Heart right ventricle (tissue), 16 donors: ENCODE measurements around the gene SAPCD1. TPM values are rescaled to one million over a fixed set of nuclear protein-coding genes. Genes with fewer than 3 reads are reported as not detected.

Experiments
- ATAC-seq, 8 donors: fragments of 200-7000 bp; cut with Tn5 transposase; one replicate each; pipeline ENCODE4 v1.9.1; 2020; ENCODE audit warnings: mild to moderate bottlenecking in 8 of 8, moderate library complexity in 8 of 8, moderate number of reproducible peaks in 1 of 8
- DNase-seq, 2 donors: peaks; one replicate each; pipeline ENCODE4 v3.0.0-alpha.2; 2020
- H3K27ac ChIP-seq, 10 donors: fragments of 200-600 bp; sonication (generic) in 2 of 10; one replicate each; pipeline versions ENCODE4 v1.5.0 to v1.8.0; 2020 to 2022; ENCODE audit warnings: mild to moderate bottlenecking in 3 of 10
- H3K27me3 ChIP-seq, 7 donors: fragments of 200-600 bp; one replicate each; pipeline ENCODE4 v1.8.0; 2021 to 2022; ENCODE audit warnings: mild to moderate bottlenecking in 2 of 7
- H3K36me3 ChIP-seq, 9 donors: fragments of 200-600 bp; sonication (generic) in 1 of 9; one replicate each; pipeline versions ENCODE4 v1.5.0 to v1.8.0; 2020 to 2022; ENCODE audit warnings: mild to moderate bottlenecking in 2 of 9
- H3K4me1 ChIP-seq, 9 donors: fragments of 200-600 bp; sonication (generic) in 1 of 9; one replicate each; pipeline versions ENCODE4 v1.5.0 to v1.8.0; 2020 to 2022; ENCODE audit warnings: mild to moderate bottlenecking in 4 of 9
- H3K4me3 ChIP-seq, 10 donors: fragments of 200-600 bp; sonication (generic) in 2 of 10; one replicate each; pipeline versions ENCODE4 v1.5.0 to v1.8.0; 2020 to 2022; ENCODE audit warnings: mild to moderate bottlenecking in 7 of 10, moderate library complexity in 2 of 10
- H3K9me3 ChIP-seq, 11 donors: fragments of 200-600 bp in 10 of 11; sonication (generic) in 2 of 11; one replicate each; pipeline versions ENCODE4 v1.5.0 to v1.8.0; 2013 to 2022; ENCODE audit warnings: mild to moderate bottlenecking in 2 of 11, control low read depth in 1 of 11, moderate library complexity in 1 of 11
- CTCF ChIP-seq, 9 donors: fragments of 200-600 bp; sonication (generic) in 2 of 9; IDR thresholded peaks; one replicate each; pipeline versions ENCODE4 v1.5.0 to v1.8.0; 2021 to 2022; ENCODE audit warnings: antibody characterized with exemption in 9 of 9, mild to moderate bottlenecking in 5 of 9, moderate library complexity in 1 of 9
- WGBS, 2 donors: extraction: QIAGEN DNeasy Blood & Tissue Kit; methylation state at CpG; one replicate each; pipeline ENCODE4 v1.1.7; 2013; ENCODE audit warnings: inconsistent platforms in 1 of 2; 5-methylcytosine and 5-hydroxymethylcytosine counted together
- intact Hi-C, 10 donors: fragments of 100-400 bp; cut with DNase I; formaldehyde crosslinking; loops; one replicate each; pipeline versions ENCODE4 v1.11.1 to v1.14.2; 2022
- polyA plus RNA-seq, 2 donors: library from polyadenylated mRNA; stranded (reverse); fragments of 200-250 nt; gene quantifications; one replicate each; pipeline ENCODE4 v1.2.3, GENCODE V29; 2013
- total RNA-seq, 10 donors: library from RNA; stranded (reverse); fragmentation: NEBNext Ultra II Directional in 3 of 10; extraction: Animal tissue kit (Norgen Biotek cat#: 25700) in 3 of 10; gene quantifications; one replicate each; pipeline versions ENCODE4 v1.2.1 to v1.2.4, GENCODE V29; 2021 to 2023
- donor health status: Arrhythmogenic right ventricular cardiomyopathy.
- donor health status: ischemic (EF 13 %, LVEDD 7.1; RV severe dilation, severe dysfunction).
- donor health status: healthy with polysubstance abuse.
- donor health status: DM: no; HTN: yes; CAD: no.
- donor health status: DM: no; HTN: no; CAD: no.
- donor health status: ischemic (EF 25% LVEDD 6.9; RV normal size, moderate dysfunction).
- donor health status: ischemic (EF 25% LVEDD 5.7; RV mildly dilated, moderate dysfunction).
- donor health status: healthy.
- donor health status: DM: yes; HTN: yes; CAD: no.
- donor health status: Ischemic cardiomyopathy.
- donor health status: ischemic (EF 35%, LVEDD 5.7; RV mildly dilated, moderate dysfunction).
- donor health status: nonischemic (EF 11% LVEDD 7.7; RV severe dilation, severe dysfunction).
- donor health status: DM: yes; HTN: yes; CAD: no.
- donor health status: PGD.
- donor health status: ischemic (EF 29% LVEDD 5.4; RV normal size, mild dysfunction).
- donor health status: nonischemic (EF 23%, LVEDD 6.1; RV moderate dilation, normal function).

Gene SAPCD1
- total and polyA plus RNA-seq, 12 donors, result 0.36 to 1.9 (median 0.72) TPM; not detected in 3

GRCh38 chr6:31777667-31778050 lies 15.2 kb downstream of the SAPCD1 start:
- intact Hi-C loops, result loop anchor here in 4 of 10 donors (5.0 to 10.0 kb wide), 3 partner anchors 55 to 60 kb away; no protein-coding TSS in a partner anchor
- no peak for ATAC-seq

GRCh38 chr6:31778193-31778592 lies 15.7 kb downstream of the SAPCD1 start:
- no peak for TF ChIP-seq CTCF (IDR thresholded peaks at IDR 0.05)
- Histone ChIP-seq H3K27ac (peak overlapping the region in 4 of 10 donors; percentile 68 to 83 (median 81)), H3K4me1 (peaks cover 7 to 21% (median 13%) of the 10 kb centered on the region in 9 donors), H3K36me3 (peaks cover 0 to 55% (median 28%) of the 10 kb centered on the region in 9 donors), H3K4me3 (no peak overlapping the region), H3K27me3 (no peaks in the 10 kb centered on the region), H3K9me3 (no peaks in the 10 kb centered on the region)
- intact Hi-C loops, result loop anchor here in 4 of 10 donors (5.0 to 10.0 kb wide), 3 partner anchors 54 to 59 kb away; no protein-coding TSS in a partner anchor
- DNase-seq, result no peak
- WGBS, 2 donors, result 96 to 97% methylated on average over 5 of the region's 5 CpGs
- ATAC-seq, result no peak

More at GRCh38 chr6:31777667-31778050, 15.2 kb downstream of the SAPCD1 start:
- no peaks in the 10 kb centered on the region for H3K27me3 ChIP-seq
- no peaks in the 10 kb centered on the region for H3K9me3 ChIP-seq
- no peak for DNase-seq
- H3K36me3 ChIP-seq, result peaks cover 0 to 50% (median 24%) of the 10 kb centered on the region in 9 donors
- WGBS, 2 donors, result 89 to 91% methylated on average over 5 of the region's 5 CpGs
- H3K4me1 ChIP-seq, result peaks cover 7 to 23% (median 13%) of the 10 kb centered on the region in 9 donors
- H3K27ac ChIP-seq, result peak overlapping the region in 9 of 10 donors; percentile 41 to 83 (median 77)
- peak overlapping the region in 3 of 10 donors; percentile 38 to 47 (median 43) for H3K4me3 ChIP-seq
- TF ChIP-seq CTCF (IDR thresholded peaks at IDR 0.05), result no peak

- no peaks in the 10 kb centered on the region for H3K9me3 ChIP-seq
- no peak for DNase-seq
- H3K27me3 ChIP-seq, result no peaks in the 10 kb centered on the region
- peaks cover 7 to 21% (median 13%) of the 10 kb centered on the region in 9 donors for H3K4me1 ChIP-seq
- no peak overlapping the region for H3K27ac ChIP-seq
- TF ChIP-seq CTCF (IDR thresholded peaks at IDR 0.05), result no peak
- intact Hi-C loops, result loop anchor here in 4 of 10 donors (5.0 to 10.0 kb wide), 3 partner anchors 53 to 58 kb away; no protein-coding TSS in a partner anchor
- ATAC-seq, result no peak
- no peak overlapping the region for H3K4me3 ChIP-seq
- WGBS, 2 donors, result 94 to 95% methylated on average over 43 of the region's 43 CpGs
- peaks cover 0 to 66% (median 35%) of the 10 kb centered on the region in 9 donors for H3K36me3 ChIP-seq
Observed at GRCh38 chr6:31778999-31779885, 16.8 kb downstream of the SAPCD1 start.

- no peaks in the 10 kb centered on the region for H3K9me3 ChIP-seq
- peaks cover 7 to 21% (median 13%) of the 10 kb centered on the region in 9 donors for H3K4me1 ChIP-seq
- intact Hi-C loops, result loop anchor here in 5 of 10 donors (5.0 to 10.0 kb wide), 4 partner anchors 38 to 57 kb away; partner anchors contain the start of gene MSH5 (in 1 of the 5)
- H3K4me3 ChIP-seq, result no peak overlapping the region
- DNase-seq (no peak), ATAC-seq (no peak)
- no peak overlapping the region for H3K27ac ChIP-seq
- no peaks in the 10 kb centered on the region for H3K27me3 ChIP-seq
- H3K36me3 ChIP-seq, result peaks cover 0 to 72% (median 42%) of the 10 kb centered on the region in 9 donors
- TF ChIP-seq CTCF (IDR thresholded peaks at IDR 0.05), result no peak
- WGBS, 2 donors, result 95 to 97% methylated on average over 10 of the region's 10 CpGs
Observed at GRCh38 chr6:31779908-31780307, 17.5 kb downstream of the SAPCD1 start.
